SU-DHL-6 (cell line): ENCODE results near the gene MST1R.

ENCODE experiments used
- H2AFZ ChIP-seq: fragments of 200-600 bp; sonication (generic); 2 replicates; pipeline ENCODE4 v1.6.1; 2014; ENCODE audit warnings: low read depth, mild to moderate bottlenecking, moderate library complexity, mixed read lengths, antibody characterized with exemption, low read length; ENCODE audit not compliant: severe bottlenecking
- H3F3A ChIP-seq: fragments of 200-600 bp; shearing (Covaris generic); 2 replicates; pipeline ENCODE4 v1.6.0; 2016; ENCODE audit warnings: antibody characterized with exemption, mild to moderate bottlenecking; ENCODE audit not compliant: insufficient read depth
- H3K27ac ChIP-seq: fragments of 200-600 bp; sonication (generic); 2 replicates; pipeline ENCODE4 v1.5.1; 2016; ENCODE audit warnings: low read depth, mild to moderate bottlenecking, low read length, moderate library complexity, mixed read lengths
- H3K27me3 ChIP-seq: fragments of 200-600 bp; sonication (generic), shearing (Covaris generic); 2 replicates; pipeline ENCODE4 v1.6.0; 2014; ENCODE audit warnings: mild to moderate bottlenecking, low read length
- H3K36me3 ChIP-seq: fragments of 200-600 bp; sonication (generic); 2 replicates; pipeline ENCODE4 v1.6.1; 2014; ENCODE audit warnings: mild to moderate bottlenecking, low read length, mixed read lengths
- H3K4me2 ChIP-seq: fragments of 300-600, 200-600 bp; shearing (Covaris generic), sonication (generic); 2 replicates; pipeline ENCODE4 v1.6.0; 2014; ENCODE audit warnings: low read length, low read depth, mild to moderate bottlenecking; ENCODE audit not compliant: poor library complexity, severe bottlenecking
- H3K4me3 ChIP-seq: fragments of 200-600 bp; sonication (generic); 2 replicates; pipeline ENCODE4 v1.5.1; 2014; ENCODE audit warnings: antibody characterized with exemption, low read length, mild to moderate bottlenecking, mixed read lengths; ENCODE audit not compliant: insufficient read depth, poor library complexity, severe bottlenecking
- H3K79me2 ChIP-seq: fragments of 200-600 bp; sonication (generic); 2 replicates; pipeline ENCODE4 v1.6.1; 2014; ENCODE audit warnings: mild to moderate bottlenecking, low read length, moderate library complexity; ENCODE audit not compliant: insufficient read depth
- H3K9ac ChIP-seq: fragments of 200-600 bp; sonication (generic); 2 replicates; pipeline ENCODE4 v1.7.0; 2014; ENCODE audit warnings: mild to moderate bottlenecking, low read length
- H3K9me2 ChIP-seq: fragments of 200-600 bp; sonication (generic); replicated peaks from 2 replicates; pipeline ENCODE4 v1.6.1; 2014; ENCODE audit warnings: low read length; ENCODE audit not compliant: insufficient read depth
- H3K9me3 ChIP-seq: fragments of 200-600 bp; sonication (generic); 2 replicates; pipeline ENCODE4 v1.6.1; 2014; ENCODE audit warnings: low read length, mixed read lengths; ENCODE audit not compliant: insufficient read depth
- H4K20me1 ChIP-seq: fragments of 200-600 bp; sonication (generic); 2 replicates; pipeline ENCODE4 v1.6.1; 2014; ENCODE audit warnings: low read depth, mild to moderate bottlenecking, antibody characterized with exemption, low read length, moderate library complexity, mixed read lengths
- EZH2phosphoT487 ChIP-seq: fragments of 200-600 bp; sonication (generic), shearing (Covaris generic); conservative IDR thresholded peaks from 2 replicates; pipeline ENCODE4 v1.6.1; 2018; ENCODE audit warnings: mild to moderate bottlenecking, antibody characterized with exemption, low read length, moderate library complexity, mixed read lengths
- TF ChIP-seq, protein P1 (sequence below): fragments of 200-600 bp; sonication (generic); IDR thresholded peaks from one replicate; pipeline ENCODE4 v1.5.1; 2017; ENCODE audit warnings: antibody characterized with exemption, mild to moderate bottlenecking, low read length, moderate library complexity; ENCODE audit not compliant: insufficient read depth, poor library complexity, severe bottlenecking

MST1R gene

GRCh38 chr3:49867871-49868321 is 35.8 kb downstream of the MST1R start:
- Histone ChIP-seq H3K9ac (no peak overlapping the region), H3K27ac (no peak overlapping the region), H3K4me3 (no peak overlapping the region), H3K9me2 (no peaks in the 10 kb centered on the region), H3K9me3 (no peaks in the 10 kb centered on the region), H3K4me2 (no peak overlapping the region), H4K20me1 (no peaks in the 10 kb centered on the region), H3K79me2 (no peaks in the 10 kb centered on the region), H3K27me3 (no peaks in the 10 kb centered on the region), H3K36me3 (no peaks in the 10 kb centered on the region), H3F3A (no peaks in the 10 kb centered on the region), H2AFZ (no peak overlapping the region)
- TF ChIP-seq EZH2phosphoT487 = no peak
- TF ChIP-seq, protein P1, sequence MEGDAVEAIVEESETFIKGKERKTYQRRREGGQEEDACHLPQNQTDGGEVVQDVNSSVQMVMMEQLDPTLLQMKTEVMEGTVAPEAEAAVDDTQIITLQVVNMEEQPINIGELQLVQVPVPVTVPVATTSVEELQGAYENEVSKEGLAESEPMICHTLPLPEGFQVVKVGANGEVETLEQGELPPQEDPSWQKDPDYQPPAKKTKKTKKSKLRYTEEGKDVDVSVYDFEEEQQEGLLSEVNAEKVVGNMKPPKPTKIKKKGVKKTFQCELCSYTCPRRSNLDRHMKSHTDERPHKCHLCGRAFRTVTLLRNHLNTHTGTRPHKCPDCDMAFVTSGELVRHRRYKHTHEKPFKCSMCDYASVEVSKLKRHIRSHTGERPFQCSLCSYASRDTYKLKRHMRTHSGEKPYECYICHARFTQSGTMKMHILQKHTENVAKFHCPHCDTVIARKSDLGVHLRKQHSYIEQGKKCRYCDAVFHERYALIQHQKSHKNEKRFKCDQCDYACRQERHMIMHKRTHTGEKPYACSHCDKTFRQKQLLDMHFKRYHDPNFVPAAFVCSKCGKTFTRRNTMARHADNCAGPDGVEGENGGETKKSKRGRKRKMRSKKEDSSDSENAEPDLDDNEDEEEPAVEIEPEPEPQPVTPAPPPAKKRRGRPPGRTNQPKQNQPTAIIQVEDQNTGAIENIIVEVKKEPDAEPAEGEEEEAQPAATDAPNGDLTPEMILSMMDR = no peak

- H3F3A ChIP-seq = no peaks in the 10 kb centered on the region
- H3K36me3 ChIP-seq = no peaks in the 10 kb centered on the region
- H4K20me1 ChIP-seq = no peaks in the 10 kb centered on the region
- H3K4me3 ChIP-seq = no peak overlapping the region
- H3K27ac ChIP-seq = no peak overlapping the region
- no peak overlapping the region for H3K4me2 ChIP-seq
- no peaks in the 10 kb centered on the region for H3K27me3 ChIP-seq
- no peaks in the 10 kb centered on the region for H3K79me2 ChIP-seq
- H3K9me2 ChIP-seq = no peaks in the 10 kb centered on the region
- no peak overlapping the region for H2AFZ ChIP-seq
- no peak overlapping the region for H3K9ac ChIP-seq
- TF ChIP-seq, protein P1 = no peak
- TF ChIP-seq EZH2phosphoT487 = no peak
- H3K9me3 ChIP-seq = no peaks in the 10 kb centered on the region
These were observed 36.3 kb downstream of the MST1R start for GRCh38 chr3:49867400-49867799.

GRCh38 chr3:49865198-49865784 is 38.4 kb downstream of the MST1R start:
- Histone ChIP-seq H2AFZ (no peak overlapping the region), H3K4me2 (no peak overlapping the region), H4K20me1 (no peaks in the 10 kb centered on the region), H3F3A (no peaks in the 10 kb centered on the region), H3K9me3 (no peaks in the 10 kb centered on the region), H3K9ac (no peak overlapping the region), H3K36me3 (no peaks in the 10 kb centered on the region), H3K4me3 (no peak overlapping the region), H3K27ac (no peak overlapping the region), H3K27me3 (no peaks in the 10 kb centered on the region), H3K9me2 (no peaks in the 10 kb centered on the region), H3K79me2 (no peaks in the 10 kb centered on the region)
- TF ChIP-seq, protein P1 = no peak
- TF ChIP-seq EZH2phosphoT487 = no peak
